ENCODE data around the gene DOP1A. TPM values are rescaled to one million over a fixed set of nuclear protein-coding genes. Genes with fewer than 3 reads are reported as not detected.

The DOP1A gene
- total and polyA plus RNA-seq, 10 donors: 4.8 to 47.6 (median 26.0) TPM

GRCh38 chr6:83193747-83194566 is 126.5 kb downstream of the DOP1A start:
- no peaks in the 10 kb centered on the region for H3K27me3 ChIP-seq (replicated peaks in 1 of 7)
- intact Hi-C loops (cut with DNase I; ENCODE audit: low total_unique reads): loop anchor here (10.0 kb wide), 1 partner anchor 119 kb away; no protein-coding TSS in a partner anchor
- peak; percentile 88 for DNase-seq
- H3K4me3 ChIP-seq: peak overlapping the region; percentile 66 to 94 (median 84)
- peaks cover 0 to 19% (median under 1%) of the 10 kb centered on the region in 6 donors for H3K36me3 ChIP-seq
- WGBS, 5 donors: 3 to 11% (median 4%) methylated on average over 27 to 44 of the region's 44 CpGs
- H3K27ac ChIP-seq: peak overlapping the region in 7 of 8 donors; percentile 64 to 88 (median 84)
- no peaks in the 10 kb centered on the region for H3K9me3 ChIP-seq
- peaks cover 13 to 55% (median 29%) of the 10 kb centered on the region in 6 donors for H3K4me1 ChIP-seq
- no peak for TF ChIP-seq POLR2A (IDR thresholded peaks at IDR 0.05)
- TF ChIP-seq CTCF (IDR thresholded peaks at IDR 0.05 in 8 of 11, conservative IDR thresholded peaks at IDR 0.05 in 3 of 11): no peak
- TF ChIP-seq POLR2AphosphoS5 (IDR thresholded peaks at IDR 0.05): peak in 1 of 3 donors; percentile 8

- TF ChIP-seq POLR2AphosphoS5 (IDR thresholded peaks at IDR 0.05) (no peak), CTCF (IDR thresholded peaks at IDR 0.05 in 8 of 11, conservative IDR thresholded peaks at IDR 0.05 in 3 of 11) (no peak), POLR2A (IDR thresholded peaks at IDR 0.05) (no peak)
- intact Hi-C loops (cut with DNase I; ENCODE audit: low total_unique reads): loop anchor here (10.0 kb wide), 1 partner anchor 124 kb away; no protein-coding TSS in a partner anchor
- Histone ChIP-seq H3K9me3 (no peaks in the 10 kb centered on the region), H3K36me3 (peaks cover 0 to 14% (median 0%) of the 10 kb centered on the region in 6 donors), H3K4me1 (peaks cover 6 to 19% (median 13%) of the 10 kb centered on the region in 6 donors), H3K27ac (no peak overlapping the region), H3K27me3 (replicated peaks in 1 of 7) (no peaks in the 10 kb centered on the region), H3K4me3 (no peak overlapping the region)
- DNase-seq: no peak
- WGBS, 5 donors: 87 to 91% (median 88%) methylated on average over 4 of the region's 4 CpGs
Measured at GRCh38 chr6:83198486-83199172, 131.2 kb downstream of the DOP1A start.

GRCh38 chr6:83199173-83199862 is 131.8 kb downstream of the DOP1A start:
- no peak overlapping the region for H3K27ac ChIP-seq
- H3K36me3 ChIP-seq: peaks cover 0 to 14% (median 0%) of the 10 kb centered on the region in 6 donors
- TF ChIP-seq POLR2A (IDR thresholded peaks at IDR 0.05) (no peak), CTCF (IDR thresholded peaks at IDR 0.05 in 8 of 11, conservative IDR thresholded peaks at IDR 0.05 in 3 of 11) (no peak), POLR2AphosphoS5 (IDR thresholded peaks at IDR 0.05) (no peak)
- H3K9me3 ChIP-seq: no peaks in the 10 kb centered on the region
- no peaks in the 10 kb centered on the region for H3K27me3 ChIP-seq (replicated peaks in 1 of 7)
- H3K4me1 ChIP-seq: peaks cover 2 to 13% (median 7%) of the 10 kb centered on the region in 6 donors
- DNase-seq: no peak
- no peak overlapping the region for H3K4me3 ChIP-seq
- intact Hi-C loops (cut with DNase I; ENCODE audit: low total_unique reads): loop anchor here (10.0 kb wide), 1 partner anchor 125 kb away; no protein-coding TSS in a partner anchor
- WGBS, 5 donors: 78 to 86% (median 79%) methylated on average over 5 of the region's 5 CpGs
